K562 (cell line): Measurements from ENCODE around the gene ZBTB9. TPM values are rescaled to one million over a fixed set of nuclear protein-coding genes. Genes with fewer than 3 reads are reported as not detected.

Source experiments
- ATF7 ChIP-seq: fragments of 450-650 bp; IDR thresholded peaks from 2 replicates; pipeline ENCODE4 v1.7.1; 2014; ENCODE audit warnings: mild to moderate bottlenecking, moderate library complexity
- BCOR ChIP-seq: fragments of 450-650 bp; IDR thresholded peaks from 2 replicates; pipeline ENCODE4 v1.6.1; 2016
- RB1 ChIP-seq: fragments of 450-650 bp; IDR thresholded peaks from 2 replicates; pipeline ENCODE4 v1.6.1; 2017; ENCODE audit warnings: low read depth, mild to moderate bottlenecking
- SRF ChIP-seq, 2 experiments: fragments of 250-450, 450-650 bp in 1 of 2; sonication (Bioruptor Pico) in 1 of 2; sonication (generic) in 1 of 2; formaldehyde crosslinking; IDR thresholded peaks; 2 replicates each; pipeline versions ENCODE4 v1.5.0 to v1.5.1; 2020 to 2022; ENCODE audit warnings: mild to moderate bottlenecking in 1 of 2, missing genetic modification reagents in 1 of 2
- SRSF3 ChIP-seq: fragments of 200-400 bp; formaldehyde crosslinking; IDR thresholded peaks from 2 replicates; pipeline ENCODE4 v1.6.1; 2016; ENCODE audit warnings: mild to moderate bottlenecking, low read length, moderate library complexity; ENCODE audit not compliant: insufficient read depth
- ZNF282 ChIP-seq: sonication (generic); formaldehyde crosslinking; IDR thresholded peaks from 2 replicates; pipeline ENCODE4 v1.8.1; 2023; ENCODE audit warnings: missing genetic modification reagents
- polyA plus RNA-seq, 8 experiments: library from polyadenylated mRNA; depleted of rRNA in 4 of 8; stranded (reverse) in 5 of 8; unstranded in 3 of 8; fragments of >200 nt; fragmentation: Nextera tagmentation in 2 of 8; fragmentation: Illumina TruSeq in 1 of 8; extraction: Ambion mirVana in 2 of 8; extraction: Trizol in 1 of 8; gene quantifications; 2 replicates each; pipeline versions ENCODE4 v1.2.1 to v1.2.3, GENCODE V29; 2011 to 2014; ENCODE audit warnings: inconsistent platforms in 1 of 8, missing spikeins in 1 of 8
- total RNA-seq, 7 experiments: library from RNA; depleted of rRNA in 6 of 7; stranded (reverse); fragments of >200 nt in 6 of 7; fragmentation: Illumina TruSeq in 2 of 7; extraction: Trizol in 2 of 7; gene quantifications; 2 replicates each; pipeline versions ENCODE4 v1.2.1 to v1.2.3, GENCODE V29; 2011 to 2021; ENCODE audit warnings: low replicate concordance in 1 of 7
- TF ChIP-seq, protein P1 (sequence below): fragments of 250-450 bp; sonication (Bioruptor Pico); IDR thresholded peaks from 2 replicates; pipeline ENCODE4 v1.9.0; 2021; ENCODE audit warnings: mild to moderate bottlenecking
- TF ChIP-seq, protein P2 (sequence below): fragments of 450-650 bp; formaldehyde crosslinking; IDR thresholded peaks from 2 replicates; pipeline ENCODE4 v1.4.0; 2020; ENCODE audit warnings: mild to moderate bottlenecking, moderate library complexity
- TF ChIP-seq, protein P3 (sequence below): fragments of 450-650 bp; IDR thresholded peaks from 2 replicates; pipeline ENCODE4 v1.6.1; 2016; ENCODE audit warnings: low read depth
- TF ChIP-seq, protein P4 (sequence below): fragments of 450-650 bp; formaldehyde crosslinking; IDR thresholded peaks from 2 replicates; pipeline ENCODE4 v1.4.0; 2022; ENCODE audit warnings: mild to moderate bottlenecking, moderate library complexity
- TF ChIP-seq, protein P5 (sequence below): fragments of 250-450 bp; sonication (Bioruptor Pico); IDR thresholded peaks from 2 replicates; pipeline ENCODE4 v1.8.0; 2022; ENCODE audit warnings: inconsistent platforms, mild to moderate bottlenecking, moderate library complexity, borderline replicate concordance
- TF ChIP-seq, protein P6 (sequence below): fragments of 450-650 bp; IDR thresholded peaks from 2 replicates; pipeline ENCODE4 v1.6.1; 2016; ENCODE audit warnings: antibody characterized with exemption

The ZBTB9 gene
- total and polyA plus RNA-seq, 9 of the 15 experiments (the other 6 are each of a cell fraction or from before 2014, with no cell fraction given), result 1.9 to 19.5 (median 10.4) TPM

DNA sequence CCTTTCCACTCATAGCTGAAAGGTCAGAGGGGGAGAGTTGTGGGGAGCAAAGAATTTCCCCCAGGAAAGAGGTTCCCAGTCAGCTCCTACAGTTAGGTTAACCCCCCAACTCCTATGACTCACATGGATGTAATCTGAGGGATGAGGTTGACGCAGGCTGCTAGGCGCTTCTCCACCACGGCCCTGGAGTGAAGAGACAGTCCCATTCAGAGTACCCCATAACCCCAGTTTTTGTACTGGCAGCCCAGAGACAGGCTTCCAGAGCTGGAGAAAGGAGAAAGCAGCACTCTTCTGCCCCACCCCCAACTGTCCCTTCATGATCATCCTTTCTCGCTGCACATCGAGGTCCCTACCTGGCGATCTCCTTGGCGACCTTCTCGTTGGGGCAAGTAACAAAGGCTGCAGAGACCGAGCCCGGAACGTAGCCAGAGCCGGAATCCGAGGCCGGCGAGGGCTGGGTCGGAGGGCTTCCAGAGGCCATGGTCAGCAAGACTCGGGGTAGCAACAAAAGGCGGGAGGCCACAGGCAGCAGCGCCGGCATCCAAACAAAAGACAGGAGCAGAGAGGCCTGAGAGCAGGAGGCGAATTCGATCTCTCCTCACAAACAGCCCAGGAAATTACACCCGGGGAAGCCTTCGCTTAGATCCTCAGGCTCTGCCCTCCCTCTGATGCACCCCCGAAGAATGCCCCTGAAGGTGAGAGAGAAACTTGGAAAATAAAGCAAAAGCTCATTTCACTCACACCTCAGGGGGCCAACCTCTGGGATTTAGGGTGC, 37.1 kb upstream of the ZBTB9 start (continued):
- TF ChIP-seq, protein P1, sequence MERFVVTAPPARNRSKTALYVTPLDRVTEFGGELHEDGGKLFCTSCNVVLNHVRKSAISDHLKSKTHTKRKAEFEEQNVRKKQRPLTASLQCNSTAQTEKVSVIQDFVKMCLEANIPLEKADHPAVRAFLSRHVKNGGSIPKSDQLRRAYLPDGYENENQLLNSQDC (CRISPR knock-in tag), result no peak
- TF ChIP-seq, protein P2, sequence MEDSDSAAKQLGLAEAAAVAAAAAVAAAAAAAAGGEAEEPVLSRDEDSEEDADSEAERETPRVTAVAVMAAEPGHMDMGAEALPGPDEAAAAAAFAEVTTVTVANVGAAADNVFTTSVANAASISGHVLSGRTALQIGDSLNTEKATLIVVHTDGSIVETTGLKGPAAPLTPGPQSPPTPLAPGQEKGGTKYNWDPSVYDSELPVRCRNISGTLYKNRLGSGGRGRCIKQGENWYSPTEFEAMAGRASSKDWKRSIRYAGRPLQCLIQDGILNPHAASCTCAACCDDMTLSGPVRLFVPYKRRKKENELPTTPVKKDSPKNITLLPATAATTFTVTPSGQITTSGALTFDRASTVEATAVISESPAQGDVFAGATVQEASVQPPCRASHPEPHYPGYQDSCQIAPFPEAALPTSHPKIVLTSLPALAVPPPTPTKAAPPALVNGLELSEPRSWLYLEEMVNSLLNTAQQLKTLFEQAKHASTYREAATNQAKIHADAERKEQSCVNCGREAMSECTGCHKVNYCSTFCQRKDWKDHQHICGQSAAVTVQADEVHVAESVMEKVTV (CRISPR knock-in tag), result no peak
- TF ChIP-seq ATF7 (peak; percentile 20; the same call in 1 of the 2 replicates), ZNF282 (CRISPR knock-in tag) (no peak), BCOR (no peak), SRF (CRISPR knock-in tag; IDR thresholded peaks at IDR 0.05) (no peak), SRSF3 (no peak), RB1 (no peak)
- TF ChIP-seq, protein P3, sequence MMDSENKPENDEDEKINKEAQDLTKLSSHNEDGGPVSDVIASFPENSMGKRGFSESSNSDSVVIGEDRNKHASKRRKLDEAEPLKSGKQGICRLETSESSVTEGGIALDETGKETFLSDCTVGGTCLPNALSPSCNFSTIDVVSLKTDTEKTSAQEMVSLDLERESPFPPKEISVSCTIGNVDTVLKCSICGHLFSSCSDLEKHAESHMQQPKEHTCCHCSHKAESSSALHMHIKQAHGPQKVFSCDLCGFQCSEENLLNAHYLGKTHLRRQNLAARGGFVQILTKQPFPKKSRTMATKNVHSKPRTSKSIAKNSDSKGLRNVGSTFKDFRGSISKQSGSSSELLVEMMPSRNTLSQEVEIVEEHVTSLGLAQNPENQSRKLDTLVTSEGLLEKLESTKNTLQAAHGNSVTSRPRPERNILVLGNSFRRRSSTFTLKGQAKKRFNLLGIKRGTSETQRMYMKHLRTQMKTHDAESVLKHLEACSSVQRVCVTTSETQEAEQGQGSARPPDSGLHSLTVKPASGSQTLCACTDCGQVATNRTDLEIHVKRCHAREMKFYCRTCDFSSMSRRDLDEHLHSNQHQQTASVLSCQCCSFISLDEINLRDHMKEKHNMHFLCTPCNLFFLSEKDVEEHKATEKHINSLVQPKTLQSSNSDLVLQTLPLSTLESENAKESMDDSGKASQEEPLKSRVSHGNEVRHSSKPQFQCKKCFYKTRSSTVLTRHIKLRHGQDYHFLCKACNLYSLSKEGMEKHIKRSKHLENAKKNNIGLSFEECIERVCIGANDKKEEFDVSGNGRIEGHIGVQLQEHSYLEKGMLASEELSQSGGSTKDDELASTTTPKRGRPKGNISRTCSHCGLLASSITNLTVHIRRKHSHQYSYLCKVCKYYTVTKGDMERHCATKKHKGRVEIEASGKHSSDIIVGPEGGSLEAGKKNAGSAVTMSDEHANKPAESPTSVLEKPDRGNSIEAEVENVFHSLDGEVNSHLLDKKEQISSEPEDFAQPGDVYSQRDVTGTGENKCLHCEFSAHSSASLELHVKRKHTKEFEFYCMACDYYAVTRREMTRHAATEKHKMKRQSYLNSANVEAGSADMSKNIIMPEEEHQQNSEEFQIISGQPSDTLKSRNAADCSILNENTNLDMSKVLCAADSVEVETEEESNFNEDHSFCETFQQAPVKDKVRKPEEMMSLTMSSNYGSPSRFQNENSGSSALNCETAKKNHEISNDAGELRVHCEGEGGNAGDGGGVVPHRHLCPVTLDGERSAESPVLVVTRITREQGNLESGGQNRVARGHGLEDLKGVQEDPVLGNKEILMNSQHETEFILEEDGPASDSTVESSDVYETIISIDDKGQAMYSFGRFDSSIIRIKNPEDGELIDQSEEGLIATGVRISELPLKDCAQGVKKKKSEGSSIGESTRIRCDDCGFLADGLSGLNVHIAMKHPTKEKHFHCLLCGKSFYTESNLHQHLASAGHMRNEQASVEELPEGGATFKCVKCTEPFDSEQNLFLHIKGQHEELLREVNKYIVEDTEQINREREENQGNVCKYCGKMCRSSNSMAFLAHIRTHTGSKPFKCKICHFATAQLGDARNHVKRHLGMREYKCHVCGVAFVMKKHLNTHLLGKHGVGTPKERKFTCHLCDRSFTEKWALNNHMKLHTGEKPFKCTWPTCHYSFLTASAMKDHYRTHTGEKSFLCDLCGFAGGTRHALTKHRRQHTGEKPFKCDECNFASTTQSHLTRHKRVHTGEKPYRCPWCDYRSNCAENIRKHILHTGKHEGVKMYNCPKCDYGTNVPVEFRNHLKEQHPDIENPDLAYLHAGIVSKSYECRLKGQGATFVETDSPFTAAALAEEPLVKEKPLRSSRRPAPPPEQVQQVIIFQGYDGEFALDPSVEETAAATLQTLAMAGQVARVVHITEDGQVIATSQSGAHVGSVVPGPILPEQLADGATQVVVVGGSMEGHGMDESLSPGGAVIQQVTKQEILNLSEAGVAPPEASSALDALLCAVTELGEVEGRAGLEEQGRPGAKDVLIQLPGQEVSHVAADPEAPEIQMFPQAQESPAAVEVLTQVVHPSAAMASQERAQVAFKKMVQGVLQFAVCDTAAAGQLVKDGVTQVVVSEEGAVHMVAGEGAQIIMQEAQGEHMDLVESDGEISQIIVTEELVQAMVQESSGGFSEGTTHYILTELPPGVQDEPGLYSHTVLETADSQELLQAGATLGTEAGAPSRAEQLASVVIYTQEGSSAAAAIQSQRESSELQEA, result no peak
- TF ChIP-seq, protein P4, sequence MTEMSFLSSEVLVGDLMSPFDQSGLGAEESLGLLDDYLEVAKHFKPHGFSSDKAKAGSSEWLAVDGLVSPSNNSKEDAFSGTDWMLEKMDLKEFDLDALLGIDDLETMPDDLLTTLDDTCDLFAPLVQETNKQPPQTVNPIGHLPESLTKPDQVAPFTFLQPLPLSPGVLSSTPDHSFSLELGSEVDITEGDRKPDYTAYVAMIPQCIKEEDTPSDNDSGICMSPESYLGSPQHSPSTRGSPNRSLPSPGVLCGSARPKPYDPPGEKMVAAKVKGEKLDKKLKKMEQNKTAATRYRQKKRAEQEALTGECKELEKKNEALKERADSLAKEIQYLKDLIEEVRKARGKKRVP (CRISPR knock-in tag), result no peak
- TF ChIP-seq, protein P5, sequence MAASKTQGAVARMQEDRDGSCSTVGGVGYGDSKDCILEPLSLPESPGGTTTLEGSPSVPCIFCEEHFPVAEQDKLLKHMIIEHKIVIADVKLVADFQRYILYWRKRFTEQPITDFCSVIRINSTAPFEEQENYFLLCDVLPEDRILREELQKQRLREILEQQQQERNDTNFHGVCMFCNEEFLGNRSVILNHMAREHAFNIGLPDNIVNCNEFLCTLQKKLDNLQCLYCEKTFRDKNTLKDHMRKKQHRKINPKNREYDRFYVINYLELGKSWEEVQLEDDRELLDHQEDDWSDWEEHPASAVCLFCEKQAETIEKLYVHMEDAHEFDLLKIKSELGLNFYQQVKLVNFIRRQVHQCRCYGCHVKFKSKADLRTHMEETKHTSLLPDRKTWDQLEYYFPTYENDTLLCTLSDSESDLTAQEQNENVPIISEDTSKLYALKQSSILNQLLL, result no peak
- TF ChIP-seq, protein P6, sequence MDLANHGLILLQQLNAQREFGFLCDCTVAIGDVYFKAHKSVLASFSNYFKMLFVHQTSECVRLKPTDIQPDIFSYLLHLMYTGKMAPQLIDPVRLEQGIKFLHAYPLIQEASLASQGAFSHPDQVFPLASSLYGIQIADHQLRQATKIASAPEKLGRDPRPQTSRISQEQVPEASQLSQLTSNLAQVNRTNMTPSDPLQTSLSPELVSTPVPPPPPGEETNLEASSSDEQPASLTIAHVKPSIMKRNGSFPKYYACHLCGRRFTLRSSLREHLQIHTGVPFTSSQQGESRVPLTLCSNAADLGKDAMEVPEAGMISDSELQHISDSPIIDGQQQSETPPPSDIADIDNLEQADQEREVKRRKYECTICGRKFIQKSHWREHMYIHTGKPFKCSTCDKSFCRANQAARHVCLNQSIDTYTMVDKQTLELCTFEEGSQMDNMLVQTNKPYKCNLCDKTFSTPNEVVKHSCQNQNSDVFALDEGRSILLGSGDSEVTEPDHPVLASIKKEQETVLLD, result no peak
